Osteocyte (in vitro differentiated cells): Measurements from ENCODE around the gene IL1RAP. TPM values are rescaled to one million over a fixed set of nuclear protein-coding genes. Genes with fewer than 3 reads are reported as not detected.
"Not testable (repeated sequence)": the region's sequence is repeated elsewhere in the genome, so short reads cannot be mapped to it uniquely, and the experiment has no call there.

Experiments used
- DNase-seq: peaks from one replicate; pipeline ENCODE4 v3.0.0; 2021; ENCODE audit warnings: mixed read lengths; ENCODE audit not compliant: unreplicated experiment; ENCODE audit errors: extremely low spot score
- H3K27ac Mint-ChIP-seq: one replicate; pipeline ENCODE4 v1.8.0; 2021; ENCODE audit warnings: mild to moderate bottlenecking, mixed read lengths; ENCODE audit not compliant: unreplicated experiment
- H3K27me3 Mint-ChIP-seq: one replicate; pipeline ENCODE4 v1.8.0; 2021; ENCODE audit warnings: mixed read lengths; ENCODE audit not compliant: unreplicated experiment
- H3K36me3 Mint-ChIP-seq: one replicate; pipeline ENCODE4 v1.8.0; 2021; ENCODE audit warnings: mixed read lengths; ENCODE audit not compliant: unreplicated experiment
- H3K4me1 Mint-ChIP-seq: one replicate; pipeline ENCODE4 v1.8.0; 2021; ENCODE audit warnings: mixed read lengths; ENCODE audit not compliant: unreplicated experiment
- H3K4me3 Mint-ChIP-seq: one replicate; pipeline ENCODE4 v1.8.0; 2021; ENCODE audit warnings: mild to moderate bottlenecking, moderate library complexity, mixed read lengths; ENCODE audit not compliant: unreplicated experiment
- H3K9me3 Mint-ChIP-seq: one replicate; pipeline ENCODE4 v1.8.0; 2021; ENCODE audit warnings: mixed read lengths; ENCODE audit not compliant: unreplicated experiment
- CTCF ChIP-seq: fragments of 200-600 bp; sonication (generic); IDR thresholded peaks from 2 replicates; pipeline ENCODE4 v1.5.0; 2021; ENCODE audit warnings: antibody characterized with exemption, mild to moderate bottlenecking, moderate library complexity
- long read RNA-seq: library from polyadenylated mRNA; unstranded; transcript quantifications from one replicate; pipeline ENCODE4 v2.0.0, GENCODE V29; 2021
- total RNA-seq: library from RNA; stranded (reverse); gene quantifications from 2 replicates; pipeline ENCODE4 v1.2.1, GENCODE V29; 2021

IL1RAP gene
- total RNA-seq, result 23.8 and 29.3 TPM in 2 replicates
- long read RNA-seq, full-length matches to known transcripts, result 31 of 48 reads
- long read RNA-seq, partial matches to known transcripts, result 7 of 48 reads
- long read RNA-seq, other reads (novel, unspliced or antisense), result 10 of 48 reads

GRCh38 chr3:190513409-190514370 lies at the start of gene IL1RAP:
TSS of gene IL1RAP (plus strand) at chr3:190514085. CDS start at chr3:190564290, 50,205 bp downstream.
- peaks cover 4% of the 10 kb centered on the region for H3K9me3 Mint-ChIP-seq
- no peaks in the 10 kb centered on the region for H3K27me3 Mint-ChIP-seq
- TF ChIP-seq CTCF, result peak; percentile 90
- H3K36me3 Mint-ChIP-seq, result peaks cover 4% of the 10 kb centered on the region
- peak within 1 kb of the TSS; percentile 88 for H3K27ac Mint-ChIP-seq
- peak; percentile 97 for DNase-seq
- peak within 1 kb of the TSS; percentile 90 for H3K4me3 Mint-ChIP-seq
- H3K4me1 Mint-ChIP-seq, result peaks cover 27% of the 10 kb centered on the region

GRCh38 chr3:190467922-190468321 lies 46.0 kb upstream of the IL1RAP start:
- H3K9me3 Mint-ChIP-seq, result peaks cover 18% of the 10 kb centered on the region
- TF ChIP-seq CTCF, result no peak
- H3K27ac Mint-ChIP-seq, result no peak overlapping the region
- no peaks in the 10 kb centered on the region for H3K36me3 Mint-ChIP-seq
- no peaks in the 10 kb centered on the region for H3K4me1 Mint-ChIP-seq
- DNase-seq, result no peak
- H3K27me3 Mint-ChIP-seq, result peaks cover 12% of the 10 kb centered on the region
- H3K4me3 Mint-ChIP-seq, result no peak overlapping the region

GRCh38 chr3:190473261-190473660 lies 40.6 kb upstream of the IL1RAP start:
- H3K27ac Mint-ChIP-seq, DNase-seq, H3K4me1 Mint-ChIP-seq, H3K4me3 Mint-ChIP-seq, H3K36me3 Mint-ChIP-seq, H3K27me3 Mint-ChIP-seq: not testable (repeated sequence)
- peaks cover 21% of the 10 kb centered on the region for H3K9me3 Mint-ChIP-seq

GRCh38 chr3:190481779-190482178 lies 32.1 kb upstream of the IL1RAP start:
- no peak for TF ChIP-seq CTCF
- Mint-ChIP-seq H3K27me3 (no peaks in the 10 kb centered on the region), H3K4me1 (no peaks in the 10 kb centered on the region), H3K4me3 (no peak overlapping the region), H3K9me3 (peaks cover 3% of the 10 kb centered on the region), H3K36me3 (no peaks in the 10 kb centered on the region), H3K27ac (no peak overlapping the region)
- DNase-seq, result no peak

- Mint-ChIP-seq H3K36me3 (no peaks in the 10 kb centered on the region), H3K9me3 (no peaks in the 10 kb centered on the region), H3K4me1 (no peaks in the 10 kb centered on the region), H3K27ac (no peak overlapping the region), H3K27me3 (peaks cover 17% of the 10 kb centered on the region), H3K4me3 (no peak overlapping the region)
- TF ChIP-seq CTCF, result no peak
- DNase-seq, result no peak
These were observed 27.9 kb upstream of the IL1RAP start for GRCh38 chr3:190485830-190486532.
